ENCODE data around the gene KCNA5.
A peak's percentile ranks its signal among the peaks of the same experiment; 100 is the strongest.

KCNA5 gene

GRCh38 chr12:5050542-5050941 is 6.9 kb downstream of the KCNA5 start:
- TF ChIP-seq CTCF (conservative IDR thresholded peaks at IDR 0.05): no peak
- no peak overlapping the region for H3K27ac ChIP-seq

- no peak for TF ChIP-seq CTCF (conservative IDR thresholded peaks at IDR 0.05)
- no peak overlapping the region for H3K27ac ChIP-seq
These were observed 7.7 kb downstream of the KCNA5 start for GRCh38 chr12:5051334-5051733.

GRCh38 chr12:5051913-5052312 is 8.2 kb downstream of the KCNA5 start:
- TF ChIP-seq CTCF (conservative IDR thresholded peaks at IDR 0.05): no peak
- H3K27ac ChIP-seq: no peak overlapping the region

GRCh38 chr12:5052348-5052747 is 8.7 kb downstream of the KCNA5 start:
- TF ChIP-seq CTCF (conservative IDR thresholded peaks at IDR 0.05): no peak

GRCh38 chr12:5059358-5059757 is 15.7 kb downstream of the KCNA5 start:
- no peak overlapping the region for H3K27ac ChIP-seq
- TF ChIP-seq CTCF (conservative IDR thresholded peaks at IDR 0.05): no peak

More at GRCh38 chr12:5052348-5052747, 8.7 kb downstream of the KCNA5 start:
- no peak overlapping the region for H3K27ac ChIP-seq

- H3K27ac ChIP-seq: no peak overlapping the region
- no peak for TF ChIP-seq CTCF (conservative IDR thresholded peaks at IDR 0.05)
These were observed 17.3 kb downstream of the KCNA5 start for GRCh38 chr12:5060958-5061357.

- 0 out of 2 replicates have a peak overlapping the region, but pooled peaks have one; percentile 0 for H3K27ac ChIP-seq
- no peak for TF ChIP-seq CTCF (conservative IDR thresholded peaks at IDR 0.05)
These were observed 19.5 kb downstream of the KCNA5 start for GRCh38 chr12:5063149-5063548.
